ENCODE results near the gene MAP7D3. TPM values are rescaled to one million over a fixed set of nuclear protein-coding genes. Genes with fewer than 3 reads are reported as not detected.
"Not testable (repeated sequence)": the region's sequence is repeated elsewhere in the genome, so short reads cannot be mapped to it uniquely, and the experiment has no call there.

MAP7D3 gene
- total RNA-seq, 1 experiment from 2014 or later, result 18.0 TPM

- intact Hi-C loops (cut with micrococcal nuclease), result no loop called here
- no peaks in the 10 kb centered on the region for H3K9me3 Mint-ChIP-seq (ENCODE audit: unreplicated experiment)
- H3K36me3 Mint-ChIP-seq (ENCODE audit: insufficient read depth, unreplicated experiment), result no peaks in the 10 kb centered on the region
- no peak overlapping the region for H3K27ac Mint-ChIP-seq (ENCODE audit: low read depth, unreplicated experiment)
- H3K4me1 Mint-ChIP-seq (ENCODE audit: insufficient read depth, unreplicated experiment), result peaks cover 8% of the 10 kb centered on the region
- no peak overlapping the region for H3K4me3 Mint-ChIP-seq (ENCODE audit: unreplicated experiment)
- CTCF ChIA-PET, result interaction anchor here (0.7 to 2.3 kb wide), 3 partner anchors 11 to 227 kb away, joined by 4 to 16 read pairs (median 5); no protein-coding TSS in a partner anchor
- DNase-seq (ENCODE audit: unreplicated experiment), result no peak
- POLR2A ChIA-PET, result interaction anchor here (0.6 kb wide), 1 partner anchor 607 kb away, joined by 4 read pairs; no protein-coding TSS in a partner anchor
- BruUV-seq (replicated peaks), result no TSS peak
- H3K27me3 Mint-ChIP-seq (ENCODE audit: insufficient read depth, unreplicated experiment), result peaks cover 43% of the 10 kb centered on the region
- TF ChIP-seq, protein P1, sequence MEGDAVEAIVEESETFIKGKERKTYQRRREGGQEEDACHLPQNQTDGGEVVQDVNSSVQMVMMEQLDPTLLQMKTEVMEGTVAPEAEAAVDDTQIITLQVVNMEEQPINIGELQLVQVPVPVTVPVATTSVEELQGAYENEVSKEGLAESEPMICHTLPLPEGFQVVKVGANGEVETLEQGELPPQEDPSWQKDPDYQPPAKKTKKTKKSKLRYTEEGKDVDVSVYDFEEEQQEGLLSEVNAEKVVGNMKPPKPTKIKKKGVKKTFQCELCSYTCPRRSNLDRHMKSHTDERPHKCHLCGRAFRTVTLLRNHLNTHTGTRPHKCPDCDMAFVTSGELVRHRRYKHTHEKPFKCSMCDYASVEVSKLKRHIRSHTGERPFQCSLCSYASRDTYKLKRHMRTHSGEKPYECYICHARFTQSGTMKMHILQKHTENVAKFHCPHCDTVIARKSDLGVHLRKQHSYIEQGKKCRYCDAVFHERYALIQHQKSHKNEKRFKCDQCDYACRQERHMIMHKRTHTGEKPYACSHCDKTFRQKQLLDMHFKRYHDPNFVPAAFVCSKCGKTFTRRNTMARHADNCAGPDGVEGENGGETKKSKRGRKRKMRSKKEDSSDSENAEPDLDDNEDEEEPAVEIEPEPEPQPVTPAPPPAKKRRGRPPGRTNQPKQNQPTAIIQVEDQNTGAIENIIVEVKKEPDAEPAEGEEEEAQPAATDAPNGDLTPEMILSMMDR (IDR thresholded peaks at IDR 0.05; ENCODE audit: unreplicated experiment), result no peak
Observed at GRCh38 chrX:136255541-136255940, 4.3 kb upstream of the MAP7D3 start.

DNA sequence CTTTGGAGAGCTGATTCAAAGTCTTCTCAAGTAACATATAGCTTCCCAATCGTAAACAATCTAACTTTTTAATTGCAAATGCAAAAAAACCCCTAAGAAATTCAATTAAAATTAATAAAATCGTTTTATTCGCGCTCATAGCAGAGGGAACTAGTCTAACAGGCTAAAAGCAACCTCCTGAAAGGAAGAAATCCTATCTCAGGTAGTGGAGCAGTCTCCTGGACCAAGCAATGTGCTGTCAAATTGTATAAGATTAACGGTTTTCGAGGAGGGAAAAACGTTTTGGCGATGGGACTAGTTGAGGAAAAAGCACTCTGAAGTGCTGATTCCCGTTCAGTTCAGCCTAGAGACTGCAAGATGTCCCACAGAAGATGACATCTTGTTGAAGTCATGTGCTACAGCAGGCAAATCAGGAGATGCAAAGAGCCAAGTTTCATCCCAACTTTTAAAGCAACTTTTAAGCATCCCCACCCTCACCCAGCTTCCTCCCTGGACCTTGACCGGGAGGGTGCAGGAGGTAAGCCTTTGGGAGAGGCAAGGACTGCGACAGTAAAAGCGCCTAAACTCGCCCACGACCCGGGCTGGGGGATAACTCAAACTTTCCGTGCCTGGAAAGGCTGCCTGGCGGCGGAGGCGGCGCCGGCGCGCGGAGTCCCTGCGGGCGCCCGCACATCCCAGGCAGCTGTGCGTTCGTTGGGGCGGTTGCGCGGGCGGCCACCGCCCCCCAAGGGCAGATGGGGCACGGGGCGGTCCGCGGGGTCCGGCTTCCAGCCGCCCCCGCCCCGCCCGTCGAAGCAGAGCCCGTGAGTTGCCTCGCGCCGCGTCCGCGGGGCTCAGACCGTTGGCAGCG is 784 bp downstream of the MAP7D3 start:
- no peaks in the 10 kb centered on the region for H3K4me1 Mint-ChIP-seq (ENCODE audit: insufficient read depth, unreplicated experiment)
- peak overlapping the region; percentile 86 for H3K4me3 Mint-ChIP-seq (ENCODE audit: unreplicated experiment)
- no peak overlapping the region for H3K27ac Mint-ChIP-seq (ENCODE audit: low read depth, unreplicated experiment)
- peaks cover 23% of the 10 kb centered on the region for H3K27me3 Mint-ChIP-seq (ENCODE audit: insufficient read depth, unreplicated experiment)
- BruUV-seq (replicated peaks), result no TSS peak
- no peaks in the 10 kb centered on the region for H3K9me3 Mint-ChIP-seq (ENCODE audit: unreplicated experiment)
- H3K36me3 Mint-ChIP-seq (ENCODE audit: insufficient read depth, unreplicated experiment), result peaks cover 2% of the 10 kb centered on the region
- no peak for DNase-seq (ENCODE audit: unreplicated experiment)
- ChIA-PET CTCF (no interaction called here), POLR2A (interaction anchor here (0.7 to 0.9 kb wide), 2 partner anchors 53 to 108 kb away, joined by 3 to 4 read pairs; no protein-coding TSS in a partner anchor)
- TF ChIP-seq, protein P1 (IDR thresholded peaks at IDR 0.05; ENCODE audit: unreplicated experiment), result no peak
- intact Hi-C loops (cut with micrococcal nuclease), result no loop called here

- TF ChIP-seq, protein P1 (IDR thresholded peaks at IDR 0.05; ENCODE audit: unreplicated experiment), result no peak
- Mint-ChIP-seq H3K27me3 (ENCODE audit: insufficient read depth, unreplicated experiment) (peaks cover 60% of the 10 kb centered on the region), H3K27ac (ENCODE audit: low read depth, unreplicated experiment) (no peak overlapping the region), H3K4me1 (ENCODE audit: insufficient read depth, unreplicated experiment) (no peaks in the 10 kb centered on the region), H3K9me3 (ENCODE audit: unreplicated experiment) (no peaks in the 10 kb centered on the region), H3K4me3 (ENCODE audit: unreplicated experiment) (no peak overlapping the region), H3K36me3 (ENCODE audit: insufficient read depth, unreplicated experiment) (peaks cover 30% of the 10 kb centered on the region)
- DNase-seq (ENCODE audit: unreplicated experiment), result no peak
- ChIA-PET CTCF (interaction anchor here (3.4 kb wide), 1 partner anchor 22 kb away, joined by 19 read pairs; no protein-coding TSS in a partner anchor), POLR2A (interaction anchor here (0.9 kb wide), 1 partner anchor 10 kb away, joined by 3 read pairs; no protein-coding TSS in a partner anchor)
- BruUV-seq (replicated peaks), result no TSS peak
- intact Hi-C loops (cut with micrococcal nuclease), result loop anchor here (2.0 kb wide), 1 partner anchor 251 kb away; the partner anchor contains the start of gene HTATSF1
Observed at GRCh38 chrX:136246201-136246600, 5.0 kb downstream of the MAP7D3 start.

- peaks cover 43% of the 10 kb centered on the region for H3K27me3 Mint-ChIP-seq (ENCODE audit: insufficient read depth, unreplicated experiment)
Observed at GRCh38 chrX:136237849-136238248, 13.4 kb downstream of the MAP7D3 start.

More at GRCh38 chrX:136237849-136238248, 13.4 kb downstream of the MAP7D3 start:
- H3K27ac Mint-ChIP-seq (ENCODE audit: low read depth, unreplicated experiment); CTCF ChIA-PET; intact Hi-C loops (cut with micrococcal nuclease); H3K4me1 Mint-ChIP-seq (ENCODE audit: insufficient read depth, unreplicated experiment); H3K4me3 Mint-ChIP-seq (ENCODE audit: unreplicated experiment); BruUV-seq (replicated peaks); H3K9me3 Mint-ChIP-seq (ENCODE audit: unreplicated experiment); POLR2A ChIA-PET; DNase-seq (ENCODE audit: unreplicated experiment): not testable (repeated sequence)
- peaks cover 42% of the 10 kb centered on the region for H3K36me3 Mint-ChIP-seq (ENCODE audit: insufficient read depth, unreplicated experiment)
